Spleen (tissue), 11 donors: ENCODE measurements around the gene PTPN22. TPM values are rescaled to one million over a fixed set of nuclear protein-coding genes. Genes with fewer than 3 reads are reported as not detected.

Experiments
- DNase-seq: peaks from one replicate; pipeline ENCODE4 v3.0.0-alpha.2; 2020
- H3K27ac ChIP-seq, 8 donors: fragments of 200-600 bp; sonication (generic) in 7 of 8; 1 replicate in 4 of 8; 2 replicates in 4 of 8; pipeline versions ENCODE4 v1.5.0 to v1.8.0; 2016 to 2021; ENCODE audit warnings: inconsistent platforms in 4 of 8, mild to moderate bottlenecking in 4 of 8, moderate library complexity in 1 of 8
- H3K27me3 ChIP-seq, 7 donors: fragments of 200-600 bp; sonication (generic) in 6 of 7; replicated peaks in 1 of 7; 1 replicate in 4 of 7; 2 replicates in 3 of 7; pipeline versions ENCODE4 v1.5.0 to v1.8.0; 2016 to 2021; ENCODE audit warnings: inconsistent platforms in 3 of 7, mild to moderate bottlenecking in 1 of 7
- H3K36me3 ChIP-seq, 6 donors: fragments of 200-600 bp; sonication (generic) in 5 of 6; 1 replicate in 4 of 6; 2 replicates in 2 of 6; pipeline versions ENCODE4 v1.5.0 to v1.8.0; 2016 to 2021; ENCODE audit warnings: inconsistent platforms in 2 of 6
- H3K4me1 ChIP-seq, 6 donors: fragments of 200-600 bp; sonication (generic) in 5 of 6; 1 replicate in 3 of 6; 2 replicates in 3 of 6; pipeline versions ENCODE4 v1.5.0 to v1.8.0; 2016 to 2021; ENCODE audit warnings: inconsistent platforms in 3 of 6
- H3K4me3 ChIP-seq, 8 donors: fragments of 200-600 bp; sonication (generic) in 7 of 8; 1 replicate in 4 of 8; 2 replicates in 4 of 8; pipeline versions ENCODE4 v1.5.0 to v1.8.0; 2016 to 2021; ENCODE audit warnings: inconsistent platforms in 4 of 8, mild to moderate bottlenecking in 4 of 8, moderate library complexity in 2 of 8
- H3K9me3 ChIP-seq, 8 donors: fragments of 200-600 bp; sonication (generic) in 7 of 8; 1 replicate in 4 of 8; 2 replicates in 4 of 8; pipeline versions ENCODE4 v1.5.0 to v1.8.0; 2016 to 2021; ENCODE audit warnings: inconsistent platforms in 4 of 8
- CTCF ChIP-seq, 11 experiments: fragments of 200-600 bp in 7 of 11; fragments of 450-650 bp in 4 of 11; sonication (generic) in 4 of 11; IDR thresholded peaks in 8 of 11; conservative IDR thresholded peaks in 3 of 11; 1 replicate in 7 of 11; 2 replicates in 4 of 11; pipeline versions ENCODE4 v1.4.0 to v1.8.0; 2016 to 2021; ENCODE audit warnings: antibody characterized with exemption in 11 of 11, inconsistent platforms in 4 of 11, mild to moderate bottlenecking in 1 of 11
- POLR2A ChIP-seq, 3 donors: fragments of 450-650 bp; IDR thresholded peaks; one replicate each; pipeline ENCODE4 v1.5.1; 2017; ENCODE audit warnings: antibody characterized with exemption in 3 of 3, mild to moderate bottlenecking in 1 of 3
- POLR2AphosphoS5 ChIP-seq, 3 donors: sonication (generic); formaldehyde crosslinking; IDR thresholded peaks; one replicate each; pipeline ENCODE4 v1.5.1; 2017; ENCODE audit warnings: antibody characterized with exemption in 3 of 3
- WGBS, 5 donors: extraction: QIAGEN DNeasy Blood & Tissue Kit in 3 of 5; methylation state at CpG; one replicate each; pipeline versions ENCODE4 v1.1.5 to v1.1.7; 2013 to 2018; 5-methylcytosine and 5-hydroxymethylcytosine counted together
- intact Hi-C: fragments of 100-400 bp; cut with DNase I; formaldehyde crosslinking; loops from one replicate; pipeline ENCODE4 v1.15.0; 2023; ENCODE audit warnings: low total_unique reads
- polyA plus RNA-seq, 3 donors: library from polyadenylated mRNA; stranded (reverse); fragments of 200-250 nt; gene quantifications; one replicate each; pipeline ENCODE4 v1.2.1, GENCODE V29; 2013
- total RNA-seq, 7 donors: library from RNA; depleted of rRNA in 3 of 7; stranded (reverse); fragments of >200 nt in 3 of 7; fragmentation: NEBNext Ultra II Directional in 4 of 7; extraction: Animal tissue kit (Norgen Biotek cat#: 25700) in 4 of 7; gene quantifications; one replicate each; pipeline versions ENCODE4 v1.1.0 to v1.2.1, GENCODE V29; 2016 to 2021
- donor health status: healthy with polysubstance abuse.
- donor health status: DM: no; HTN: no; CAD: no; lungs with moderate emphysema.
- donor health status: DM: no; HTN: no; CAD: no.
- donor health status: Bipolar disorder and iron deficiency.
- donor health status: healthy.
- donor health status: DM: no; HTN: no; CAD: no.
- donor health status: DM: yes; HTN: yes; CAD: no.

Gene PTPN22
- total and polyA plus RNA-seq, 10 donors, result 10.4 to 42.9 (median 25.4) TPM

GRCh38 chr1:113901191-113901590, 29.7 kb upstream of the PTPN22 start:
- TF ChIP-seq CTCF (IDR thresholded peaks at IDR 0.05 in 8 of 11, conservative IDR thresholded peaks at IDR 0.05 in 3 of 11), result no peak
- no peak for TF ChIP-seq POLR2A (IDR thresholded peaks at IDR 0.05)
- H3K27ac ChIP-seq, result peak overlapping the region in 4 of 8 donors; percentile 15 to 96 (median 74)
- 29 to 68% (median 37%) methylated on average over 3 of the region's 3 CpGs for WGBS, 5 donors
- peaks cover 10 to 92% (median 55%) of the 10 kb centered on the region in 6 donors for H3K4me1 ChIP-seq
- H3K36me3 ChIP-seq, result peaks cover 0 to 66% (median 46%) of the 10 kb centered on the region in 6 donors
- DNase-seq, result no peak
- H3K4me3 ChIP-seq, result peak overlapping the region in 1 of 8 donors; percentile 4
- H3K9me3 ChIP-seq, result no peaks in the 10 kb centered on the region
- no peaks in the 10 kb centered on the region for H3K27me3 ChIP-seq
- intact Hi-C loops, result loop anchor here (10.0 kb wide), 1 partner anchor 66 kb away; no protein-coding TSS in a partner anchor

- Histone ChIP-seq H3K4me1 (peaks cover 10 to 84% (median 44%) of the 10 kb centered on the region in 6 donors), H3K27ac (peak overlapping the region in 3 of 8 donors; percentile 16 to 96 (median 94)), H3K27me3 (no peaks in the 10 kb centered on the region), H3K36me3 (peaks cover 0 to 87% (median 65%) of the 10 kb centered on the region in 6 donors), H3K9me3 (no peaks in the 10 kb centered on the region), H3K4me3 (no peak overlapping the region)
- TF ChIP-seq POLR2A (IDR thresholded peaks at IDR 0.05) (no peak), CTCF (IDR thresholded peaks at IDR 0.05 in 8 of 11, conservative IDR thresholded peaks at IDR 0.05 in 3 of 11) (no peak), POLR2AphosphoS5 (IDR thresholded peaks at IDR 0.05) (no peak)
- DNase-seq, result no peak
- intact Hi-C loops, result no loop called here
Measured at GRCh38 chr1:113899111-113899510, 27.6 kb upstream of the PTPN22 start.

GRCh38 chr1:113898241-113898814, 26.8 kb upstream of the PTPN22 start:
- peak overlapping the region in 3 of 8 donors; percentile 18 to 96 (median 43) for H3K27ac ChIP-seq
- peaks cover 0 to 95% (median 68%) of the 10 kb centered on the region in 6 donors for H3K36me3 ChIP-seq
- DNase-seq, result no peak
- H3K4me1 ChIP-seq, result peaks cover 3 to 78% (median 36%) of the 10 kb centered on the region in 6 donors
- WGBS, 5 donors, result 85 to 95% (median 89%) methylated on average over 1 of the region's 1 CpG
- TF ChIP-seq POLR2A (IDR thresholded peaks at IDR 0.05) (no peak), CTCF (IDR thresholded peaks at IDR 0.05 in 8 of 11, conservative IDR thresholded peaks at IDR 0.05 in 3 of 11) (no peak), POLR2AphosphoS5 (IDR thresholded peaks at IDR 0.05) (no peak)
- H3K4me3 ChIP-seq, result no peak overlapping the region
- intact Hi-C loops, result no loop called here
- H3K9me3 ChIP-seq, result no peaks in the 10 kb centered on the region
- no peaks in the 10 kb centered on the region for H3K27me3 ChIP-seq

GRCh38 chr1:113895961-113896360, 24.4 kb upstream of the PTPN22 start:
- H3K4me3 ChIP-seq, result no peak overlapping the region
- no peak for TF ChIP-seq POLR2AphosphoS5 (IDR thresholded peaks at IDR 0.05)
- TF ChIP-seq POLR2A (IDR thresholded peaks at IDR 0.05), result no peak
- TF ChIP-seq CTCF (IDR thresholded peaks at IDR 0.05 in 8 of 11, conservative IDR thresholded peaks at IDR 0.05 in 3 of 11), result no peak
- no peaks in the 10 kb centered on the region for H3K9me3 ChIP-seq
- intact Hi-C loops, result no loop called here
- DNase-seq, result no peak
- no peak overlapping the region for H3K27ac ChIP-seq
- H3K27me3 ChIP-seq, result no peaks in the 10 kb centered on the region
- H3K36me3 ChIP-seq, result peaks cover 0 to 80% (median 61%) of the 10 kb centered on the region in 6 donors
- 94 to 96% (median 95%) methylated on average over 8 of the region's 8 CpGs for WGBS, 5 donors
- H3K4me1 ChIP-seq, result peaks cover 0 to 54% (median 14%) of the 10 kb centered on the region in 6 donors
